GM12873 (cell line): ENCODE results near the gene TMC8.

Experiments
- TF ChIP-seq, protein P1 (sequence below): IDR thresholded peaks from 2 replicates; pipeline ENCODE4 v1.5.1; 2012; ENCODE audit warnings: low read depth, mild to moderate bottlenecking, moderate library complexity, low read length, control low read depth; ENCODE audit not compliant: insufficient read depth; ENCODE audit errors: missing control alignments

TMC8 gene

DNA sequence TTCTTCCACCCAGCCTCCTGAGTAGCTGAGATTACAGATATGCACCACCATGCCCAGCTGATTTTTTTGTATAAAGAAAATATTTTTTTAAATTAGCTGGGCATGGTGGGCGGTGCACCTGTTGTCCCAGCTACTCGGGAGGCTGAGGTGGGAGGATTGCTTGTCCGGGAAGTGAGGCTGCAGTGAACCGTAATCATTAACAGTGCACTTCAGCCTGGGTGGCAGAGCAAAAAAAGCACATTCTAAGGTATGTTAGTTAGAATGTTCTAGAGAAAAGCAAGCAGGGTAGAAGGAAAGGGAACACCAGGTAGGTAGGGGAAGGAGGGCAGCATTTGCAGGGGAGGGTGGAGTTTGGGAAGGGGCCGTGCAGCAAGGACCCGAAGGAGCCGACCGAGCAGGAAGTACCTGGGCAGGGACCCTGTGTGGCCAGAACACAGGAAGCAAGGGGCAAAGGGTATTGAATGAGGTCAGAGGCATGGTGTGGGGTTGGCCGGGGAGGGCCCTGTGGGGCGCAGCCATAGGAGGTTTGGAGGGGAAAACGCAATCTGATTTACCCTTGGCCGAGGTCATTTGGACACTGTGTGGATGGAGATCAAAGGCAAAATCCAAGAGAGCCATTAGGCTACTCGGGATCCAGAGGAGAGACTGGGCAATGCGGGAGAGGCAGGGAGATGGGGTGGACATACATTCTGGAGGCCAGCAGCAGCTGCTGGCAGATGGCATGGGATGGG lies 17.9 kb downstream of the TMC8 start:
- TF ChIP-seq, protein P1, sequence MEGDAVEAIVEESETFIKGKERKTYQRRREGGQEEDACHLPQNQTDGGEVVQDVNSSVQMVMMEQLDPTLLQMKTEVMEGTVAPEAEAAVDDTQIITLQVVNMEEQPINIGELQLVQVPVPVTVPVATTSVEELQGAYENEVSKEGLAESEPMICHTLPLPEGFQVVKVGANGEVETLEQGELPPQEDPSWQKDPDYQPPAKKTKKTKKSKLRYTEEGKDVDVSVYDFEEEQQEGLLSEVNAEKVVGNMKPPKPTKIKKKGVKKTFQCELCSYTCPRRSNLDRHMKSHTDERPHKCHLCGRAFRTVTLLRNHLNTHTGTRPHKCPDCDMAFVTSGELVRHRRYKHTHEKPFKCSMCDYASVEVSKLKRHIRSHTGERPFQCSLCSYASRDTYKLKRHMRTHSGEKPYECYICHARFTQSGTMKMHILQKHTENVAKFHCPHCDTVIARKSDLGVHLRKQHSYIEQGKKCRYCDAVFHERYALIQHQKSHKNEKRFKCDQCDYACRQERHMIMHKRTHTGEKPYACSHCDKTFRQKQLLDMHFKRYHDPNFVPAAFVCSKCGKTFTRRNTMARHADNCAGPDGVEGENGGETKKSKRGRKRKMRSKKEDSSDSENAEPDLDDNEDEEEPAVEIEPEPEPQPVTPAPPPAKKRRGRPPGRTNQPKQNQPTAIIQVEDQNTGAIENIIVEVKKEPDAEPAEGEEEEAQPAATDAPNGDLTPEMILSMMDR, result no peak

DNA sequence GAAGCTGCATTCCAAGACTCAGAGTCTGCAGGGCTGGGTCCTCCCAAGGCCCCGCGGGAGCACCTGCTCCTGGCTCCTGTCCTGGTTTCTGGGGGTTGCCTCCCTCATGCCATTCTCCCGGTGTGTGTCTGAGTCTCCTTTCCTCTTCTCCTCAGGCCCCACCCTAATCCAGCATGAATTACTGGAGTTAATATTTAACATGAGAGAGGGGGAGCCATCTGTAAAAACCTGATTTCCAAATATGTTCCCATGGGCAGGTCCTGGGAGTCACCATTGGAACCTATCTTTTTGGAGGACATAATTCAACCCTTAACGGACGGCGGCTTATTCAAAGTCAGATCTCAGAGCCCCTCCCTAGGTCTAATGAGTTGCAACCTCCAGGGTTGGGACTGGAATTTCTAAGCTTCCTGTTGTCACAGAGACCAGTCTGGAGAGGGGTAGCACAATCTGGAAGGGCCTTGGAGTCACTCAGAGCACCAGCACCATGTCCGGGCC lies 21.0 kb downstream of the TMC8 start:
- TF ChIP-seq, protein P1, result no peak

- TF ChIP-seq, protein P1, result no peak
Observed at GRCh38 chr17:78154903-78155811, 24.6 kb downstream of the TMC8 start.

DNA sequence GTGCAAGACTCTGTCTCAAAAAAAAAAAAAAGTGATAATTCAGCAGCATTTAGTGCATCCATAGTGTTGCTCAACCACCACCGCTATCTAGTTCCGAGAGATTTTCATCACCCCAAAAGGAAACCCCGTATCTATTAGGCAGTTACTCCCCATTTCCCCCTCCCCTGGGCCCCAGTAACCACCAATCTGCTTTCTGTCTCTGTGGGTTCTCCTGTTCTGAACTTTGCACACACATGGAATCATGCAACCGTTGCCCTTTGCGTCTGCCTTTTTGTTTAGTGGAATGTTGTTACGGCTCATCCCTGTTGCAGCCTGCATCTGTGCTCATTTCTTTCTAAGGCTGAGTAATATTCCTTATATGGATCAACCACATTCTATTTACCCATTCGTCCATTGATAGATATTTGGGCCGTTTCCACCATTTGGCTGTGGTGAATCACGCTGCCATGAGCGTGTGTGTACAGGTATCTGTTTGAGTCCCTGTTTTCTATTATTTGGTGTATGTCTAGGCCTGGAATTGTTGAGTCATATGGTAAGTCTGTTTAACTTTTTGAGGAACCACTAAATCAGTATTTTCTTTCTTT lies 29.1 kb downstream of the TMC8 start:
- TF ChIP-seq, protein P1, result no peak

DNA sequence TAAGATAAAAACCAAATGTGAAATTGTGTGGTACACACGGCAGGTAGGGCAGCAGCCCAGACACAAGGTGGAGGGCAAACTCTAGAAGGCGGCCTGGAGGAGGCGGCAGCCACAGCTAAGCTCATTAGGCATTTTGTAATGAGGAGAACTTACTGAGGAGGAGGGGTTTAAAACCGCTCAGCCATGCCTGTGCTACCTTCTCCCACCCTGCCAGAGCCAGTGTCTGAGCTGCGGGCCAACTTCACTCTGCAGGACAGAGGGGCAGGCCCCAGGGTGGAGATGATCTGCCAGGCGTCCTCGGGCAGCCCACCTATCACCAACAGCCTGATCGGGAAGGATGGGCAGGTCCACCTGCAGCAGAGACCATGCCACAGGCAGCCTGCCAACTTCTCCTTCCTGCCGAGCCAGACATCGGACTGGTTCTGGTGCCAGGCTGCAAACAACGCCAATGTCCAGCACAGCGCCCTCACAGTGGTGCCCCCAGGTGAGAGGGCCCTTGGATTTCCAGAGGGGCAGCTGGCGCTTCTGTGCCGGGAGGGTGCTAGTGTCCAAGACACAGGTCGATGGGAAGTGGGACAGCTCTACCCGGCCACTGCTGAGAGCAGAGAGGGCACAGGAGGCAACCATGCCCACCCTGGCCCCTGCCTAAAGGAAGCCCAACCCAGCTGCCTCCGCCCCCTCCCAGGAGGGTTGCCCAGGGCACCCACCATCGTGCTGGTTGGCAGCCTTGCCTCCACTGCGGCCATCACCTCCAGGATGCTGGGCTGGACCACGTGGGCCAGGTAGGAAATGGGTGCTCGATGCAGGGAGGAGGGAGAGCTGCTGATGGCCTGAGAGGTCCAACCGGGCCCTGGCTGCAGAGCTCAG lies 33.5 kb downstream of the TMC8 start:
- TF ChIP-seq, protein P1, result no peak

DNA sequence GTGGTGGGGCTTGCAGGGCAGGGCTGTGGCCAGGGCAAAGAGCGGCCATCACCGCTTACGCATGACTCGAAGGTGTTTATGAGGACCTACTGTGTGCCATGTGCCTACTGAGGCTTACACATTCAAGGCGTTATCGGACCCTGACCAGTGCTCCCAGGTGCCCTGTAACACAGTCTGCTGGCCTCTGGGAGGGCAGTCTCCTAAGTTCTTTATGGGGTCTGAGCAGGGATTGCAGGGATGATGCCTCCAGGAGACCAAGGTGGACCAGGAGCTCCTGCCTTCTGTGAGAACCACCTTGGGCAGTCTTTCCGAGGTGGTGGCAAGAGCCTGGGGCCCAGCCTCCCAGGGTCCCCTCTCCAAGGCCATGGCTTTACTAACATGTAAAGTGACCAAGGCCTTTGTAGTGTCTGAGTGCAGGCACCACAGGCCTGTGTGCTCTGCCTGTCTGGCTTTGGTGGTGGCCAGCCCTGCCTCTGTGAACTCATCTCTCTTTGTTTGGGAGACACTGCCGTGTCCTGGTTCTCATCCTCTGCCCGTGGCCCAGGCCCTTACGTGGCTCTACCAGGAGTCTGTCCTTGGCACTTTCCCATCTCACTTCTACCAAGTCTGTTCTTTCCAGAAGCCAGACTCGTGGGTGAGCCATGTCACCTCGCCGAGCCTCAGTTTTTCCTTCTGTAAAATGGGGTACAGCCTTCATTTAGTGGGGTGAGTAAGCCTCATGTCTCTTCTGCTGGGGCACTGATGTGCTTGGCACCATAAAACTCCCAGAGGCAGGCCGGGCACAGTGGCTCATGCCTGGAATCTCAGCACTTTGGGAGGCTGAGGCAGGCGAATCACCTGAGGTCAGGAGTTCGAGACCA lies 34.4 kb downstream of the TMC8 start:
- TF ChIP-seq, protein P1, result no peak
